Mononuclear cell (primary cell): Measurements from ENCODE around the gene AOPEP. TPM values are rescaled to one million over a fixed set of nuclear protein-coding genes. Genes with fewer than 3 reads are reported as not detected.

ENCODE experiments used
- H3K27me3 ChIP-seq: 2 replicates; pipeline ENCODE4 v1.6.0; 2011; ENCODE audit warnings: low read length, control low read depth; ENCODE audit not compliant: insufficient read depth
- H3K4me1 ChIP-seq: 2 replicates; pipeline ENCODE4 v1.5.1; 2011; ENCODE audit warnings: mild to moderate bottlenecking, low read length, control low read depth; ENCODE audit not compliant: insufficient read depth
- H3K4me3 ChIP-seq: 2 replicates; pipeline ENCODE4 v1.5.1; 2011; ENCODE audit warnings: mild to moderate bottlenecking, low read length, moderate library complexity
- H3K9me3 ChIP-seq: 2 replicates; pipeline ENCODE4 v1.5.1; 2011; ENCODE audit warnings: low read depth, mild to moderate bottlenecking, control low read depth, low read length
- total RNA-seq: library from RNA; depleted of rRNA; stranded (reverse); fragments of >200 nt; gene quantifications from one replicate; pipeline ENCODE4 v1.2.3, GENCODE V29; 2012

AOPEP gene
- total RNA-seq, 1 donor, result 6.2 TPM

GRCh38 chr9:94911986-94912635 lies 185.6 kb downstream of the AOPEP start:
- Histone ChIP-seq H3K4me1 (no peaks in the 10 kb centered on the region), H3K27me3 (no peaks in the 10 kb centered on the region), H3K9me3 (no peaks in the 10 kb centered on the region), H3K4me3 (no peak overlapping the region)

- H3K27me3 ChIP-seq, result no peaks in the 10 kb centered on the region
- H3K4me3 ChIP-seq, result no peak overlapping the region
- no peaks in the 10 kb centered on the region for H3K9me3 ChIP-seq
- H3K4me1 ChIP-seq, result no peaks in the 10 kb centered on the region
Measured at GRCh38 chr9:94912700-94913249, 186.3 kb downstream of the AOPEP start.

DNA sequence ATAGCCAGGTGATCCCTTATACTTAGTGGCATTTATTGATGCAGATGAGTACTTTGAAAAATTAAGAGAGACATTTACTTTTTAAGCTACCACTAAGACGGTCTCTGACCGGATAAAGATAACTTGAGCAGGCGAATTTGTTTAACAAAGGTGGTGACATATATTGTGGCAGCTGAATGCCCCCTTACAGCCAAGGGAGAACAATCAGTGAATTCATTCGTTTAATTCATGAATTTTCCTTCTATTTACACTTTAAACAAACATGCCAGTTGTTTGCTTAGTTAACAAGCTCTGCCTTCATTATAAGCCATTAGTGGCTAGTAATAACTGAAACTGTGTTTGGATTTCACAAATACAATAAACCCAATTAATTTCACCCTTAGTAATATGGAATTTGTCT lies 187.1 kb downstream of the AOPEP start:
- Histone ChIP-seq H3K27me3 (no peaks in the 10 kb centered on the region), H3K9me3 (no peaks in the 10 kb centered on the region), H3K4me3 (no peak overlapping the region), H3K4me1 (no peaks in the 10 kb centered on the region)

- Histone ChIP-seq H3K27me3 (no peaks in the 10 kb centered on the region), H3K4me1 (no peaks in the 10 kb centered on the region), H3K4me3 (no peak overlapping the region), H3K9me3 (no peaks in the 10 kb centered on the region)
Measured at GRCh38 chr9:94915476-94916450, 189.3 kb downstream of the AOPEP start.

DNA sequence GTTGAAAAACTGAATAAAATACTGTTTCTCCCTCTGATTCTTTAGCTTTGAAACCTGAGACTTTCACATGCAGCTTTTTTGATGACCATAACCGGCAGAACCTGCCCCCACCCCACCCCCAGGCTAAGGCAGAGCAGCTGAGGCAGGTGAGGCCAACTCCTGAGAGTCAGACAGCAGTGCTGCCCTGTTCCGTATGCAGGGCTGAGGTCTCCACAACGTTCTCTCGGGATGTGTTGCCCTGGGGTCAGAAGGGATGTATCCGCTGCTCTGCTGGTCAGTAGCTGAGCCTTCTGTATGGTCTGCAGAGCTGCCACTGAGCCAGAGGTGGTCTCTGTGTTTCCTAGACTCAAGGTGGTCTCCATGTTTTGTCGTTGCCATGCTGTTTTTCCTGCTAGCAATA lies 190.5 kb downstream of the AOPEP start:
- Histone ChIP-seq H3K4me1 (no peaks in the 10 kb centered on the region), H3K4me3 (no peak overlapping the region), H3K27me3 (no peaks in the 10 kb centered on the region), H3K9me3 (no peaks in the 10 kb centered on the region)

GRCh38 chr9:94918038-94918753 lies 191.7 kb downstream of the AOPEP start:
- Histone ChIP-seq H3K27me3 (no peaks in the 10 kb centered on the region), H3K9me3 (no peaks in the 10 kb centered on the region), H3K4me3 (no peak overlapping the region), H3K4me1 (peaks cover 4% of the 10 kb centered on the region)

DNA sequence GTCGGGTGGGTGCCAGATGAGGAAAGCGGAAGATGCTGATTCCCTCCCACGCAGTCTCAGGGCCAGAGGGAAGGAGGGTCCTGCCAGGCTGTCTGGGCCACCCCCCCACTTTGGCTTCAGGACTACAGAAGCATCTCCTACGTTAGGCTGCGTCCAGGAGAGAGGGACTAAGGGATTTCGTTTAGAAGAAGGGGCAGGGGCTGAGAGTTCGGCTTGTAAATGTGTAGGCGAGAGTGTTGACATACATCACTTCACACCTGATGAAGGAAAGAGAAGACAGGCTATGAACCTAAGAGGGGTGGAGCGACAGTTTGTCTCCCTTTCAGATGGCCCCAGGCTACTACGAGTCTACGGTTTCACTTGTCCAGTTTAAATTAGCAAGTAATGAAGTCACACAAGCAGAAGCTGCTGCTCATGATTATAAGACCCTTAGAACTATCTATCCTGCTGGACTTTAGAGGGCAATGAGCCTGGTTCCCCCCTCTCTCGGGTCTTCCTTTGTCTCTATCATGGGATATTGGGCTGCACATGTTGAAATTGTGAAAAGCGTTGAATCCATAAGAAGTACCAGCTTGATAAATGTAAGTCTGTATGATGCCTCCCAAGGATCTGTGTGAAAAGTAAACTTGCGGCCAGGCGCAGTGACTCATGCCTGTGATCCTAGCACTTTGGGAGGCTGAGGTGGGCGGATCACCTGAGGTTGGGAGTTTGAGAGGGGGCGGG lies 193.0 kb downstream of the AOPEP start:
- peaks cover 4% of the 10 kb centered on the region for H3K4me1 ChIP-seq
- H3K4me3 ChIP-seq, result no peak overlapping the region
- H3K27me3 ChIP-seq, result no peaks in the 10 kb centered on the region
- H3K9me3 ChIP-seq, result no peaks in the 10 kb centered on the region

GRCh38 chr9:94920420-94921091 lies 194.1 kb downstream of the AOPEP start:
- H3K27me3 ChIP-seq, result no peaks in the 10 kb centered on the region
- H3K4me1 ChIP-seq, result peaks cover 4% of the 10 kb centered on the region
- H3K9me3 ChIP-seq, result no peaks in the 10 kb centered on the region
- no peak overlapping the region for H3K4me3 ChIP-seq

DNA sequence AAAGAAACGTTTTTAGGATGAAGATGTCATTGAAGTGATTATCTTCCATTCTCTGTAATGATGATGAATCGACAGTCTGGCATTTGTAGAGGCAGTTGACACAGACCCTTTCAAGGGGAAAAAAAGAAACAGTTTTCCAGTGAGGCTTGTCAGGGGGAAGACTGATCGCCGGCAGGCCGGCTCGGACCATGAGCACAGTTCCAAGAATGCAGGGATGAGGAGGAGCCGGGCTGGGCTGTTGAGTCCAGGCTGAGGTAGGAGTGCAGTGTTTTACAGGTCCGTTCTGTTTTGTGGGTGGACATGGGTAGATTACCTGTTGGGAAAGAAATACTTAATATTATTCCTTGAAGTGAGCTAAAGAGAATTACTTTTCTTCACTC lies 194.6 kb downstream of the AOPEP start:
- Histone ChIP-seq H3K9me3 (no peaks in the 10 kb centered on the region), H3K4me1 (peaks cover 4% of the 10 kb centered on the region), H3K4me3 (no peak overlapping the region), H3K27me3 (no peaks in the 10 kb centered on the region)

GRCh38 chr9:94921656-94922055 lies 195.2 kb downstream of the AOPEP start:
- H3K9me3 ChIP-seq, result no peaks in the 10 kb centered on the region
- no peak overlapping the region for H3K4me3 ChIP-seq
- H3K4me1 ChIP-seq, result peaks cover 4% of the 10 kb centered on the region
- no peaks in the 10 kb centered on the region for H3K27me3 ChIP-seq

- H3K4me1 ChIP-seq, result peaks cover 4% of the 10 kb centered on the region
- no peaks in the 10 kb centered on the region for H3K27me3 ChIP-seq
- no peaks in the 10 kb centered on the region for H3K9me3 ChIP-seq
- H3K4me3 ChIP-seq, result no peak overlapping the region
Measured at GRCh38 chr9:94922098-94922607, 195.7 kb downstream of the AOPEP start.

GRCh38 chr9:94922691-94923107 lies 196.2 kb downstream of the AOPEP start:
- no peaks in the 10 kb centered on the region for H3K27me3 ChIP-seq
- H3K4me1 ChIP-seq, result peaks cover 4% of the 10 kb centered on the region
- H3K9me3 ChIP-seq, result no peaks in the 10 kb centered on the region
- H3K4me3 ChIP-seq, result no peak overlapping the region

DNA sequence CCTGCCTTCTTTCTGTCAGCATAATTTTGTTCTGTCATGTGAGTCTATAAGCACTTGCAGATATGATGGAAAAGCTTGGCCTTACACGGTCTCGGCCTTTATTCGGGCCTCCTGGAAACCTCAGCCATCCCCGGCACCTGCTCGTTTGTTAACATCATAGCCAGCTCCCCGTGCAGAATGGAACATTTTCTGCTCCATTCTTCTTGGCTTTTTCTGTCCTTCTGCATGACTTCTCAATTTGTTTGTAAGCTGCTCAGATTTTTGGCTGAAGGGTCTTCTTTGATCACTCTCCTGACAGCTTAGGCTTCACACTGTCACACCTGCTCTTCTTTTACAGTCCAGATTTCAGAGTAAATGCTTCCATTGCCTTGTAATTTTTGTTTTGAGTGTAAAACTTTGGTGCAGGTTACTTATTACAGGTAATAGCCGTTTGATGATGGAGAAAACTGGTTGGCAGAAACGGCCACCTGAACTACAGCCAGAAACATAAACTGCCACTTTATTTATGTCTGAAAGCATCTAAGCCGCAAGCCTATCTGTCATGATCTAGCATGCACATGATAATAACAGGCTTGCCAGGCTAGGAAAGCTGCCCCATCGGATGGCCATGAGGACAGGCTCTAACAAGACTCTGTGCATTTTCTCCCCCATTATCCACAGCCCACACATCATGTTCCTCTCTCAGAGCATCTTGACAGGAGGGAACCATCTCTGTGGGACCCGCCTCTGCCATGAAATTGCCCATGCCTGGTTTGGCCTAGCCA lies 197.0 kb downstream of the AOPEP start:
- H3K9me3 ChIP-seq, result no peaks in the 10 kb centered on the region
- H3K4me1 ChIP-seq, result peaks cover 4% of the 10 kb centered on the region
- no peak overlapping the region for H3K4me3 ChIP-seq
- no peaks in the 10 kb centered on the region for H3K27me3 ChIP-seq
